WERI-Rb-1 (cell line): ENCODE results near the gene FAM177A1.
"Not testable (repeated sequence)": the region's sequence is repeated elsewhere in the genome, so short reads cannot be mapped to it uniquely, and the experiment has no call there.

ENCODE experiments used
- DNase-seq: peaks from one replicate; pipeline ENCODE4 v3.0.0-alpha.2; 2020
- H3K27ac ChIP-seq: fragments of 250-450 bp; sonication (Bioruptor Pico); 2 replicates; pipeline ENCODE4 v1.5.1; 2020; ENCODE audit warnings: mild to moderate bottlenecking, moderate library complexity
- H3K27me3 ChIP-seq: fragments of 250-450 bp; sonication (Bioruptor Pico); 2 replicates; pipeline ENCODE4 v1.5.1; 2021; ENCODE audit warnings: mild to moderate bottlenecking, low read depth, moderate library complexity; ENCODE audit not compliant: insufficient read depth, severe bottlenecking
- H3K36me3 ChIP-seq: fragments of 250-450 bp; sonication (Bioruptor Pico); 2 replicates; pipeline ENCODE4 v1.5.1; 2020; ENCODE audit warnings: mild to moderate bottlenecking, moderate library complexity
- H3K4me3 ChIP-seq: 2 replicates; pipeline ENCODE4 v1.5.1; 2011; ENCODE audit warnings: low read depth, mild to moderate bottlenecking, control low read depth, low read length
- H3K9me3 ChIP-seq: fragments of 250-450 bp; sonication (Bioruptor Pico); 2 replicates; pipeline ENCODE4 v1.5.1; 2021; ENCODE audit warnings: mild to moderate bottlenecking, moderate library complexity; ENCODE audit not compliant: severe bottlenecking
- TF ChIP-seq, protein P1 (sequence below): IDR thresholded peaks from 2 replicates; pipeline ENCODE4 v1.5.1; 2011; ENCODE audit warnings: low read depth, mild to moderate bottlenecking, control low read depth, inconsistent platforms, low read length

Gene FAM177A1

GRCh38 chr14:35083530-35084150, 37.6 kb downstream of the FAM177A1 start:
- Histone ChIP-seq H3K36me3 (peaks cover 41% of the 10 kb centered on the region), H3K9me3 (no peaks in the 10 kb centered on the region), H3K27ac (no peak overlapping the region), H3K4me3 (no peak overlapping the region), H3K27me3 (no peaks in the 10 kb centered on the region)
- no peak for DNase-seq
- TF ChIP-seq, protein P1, sequence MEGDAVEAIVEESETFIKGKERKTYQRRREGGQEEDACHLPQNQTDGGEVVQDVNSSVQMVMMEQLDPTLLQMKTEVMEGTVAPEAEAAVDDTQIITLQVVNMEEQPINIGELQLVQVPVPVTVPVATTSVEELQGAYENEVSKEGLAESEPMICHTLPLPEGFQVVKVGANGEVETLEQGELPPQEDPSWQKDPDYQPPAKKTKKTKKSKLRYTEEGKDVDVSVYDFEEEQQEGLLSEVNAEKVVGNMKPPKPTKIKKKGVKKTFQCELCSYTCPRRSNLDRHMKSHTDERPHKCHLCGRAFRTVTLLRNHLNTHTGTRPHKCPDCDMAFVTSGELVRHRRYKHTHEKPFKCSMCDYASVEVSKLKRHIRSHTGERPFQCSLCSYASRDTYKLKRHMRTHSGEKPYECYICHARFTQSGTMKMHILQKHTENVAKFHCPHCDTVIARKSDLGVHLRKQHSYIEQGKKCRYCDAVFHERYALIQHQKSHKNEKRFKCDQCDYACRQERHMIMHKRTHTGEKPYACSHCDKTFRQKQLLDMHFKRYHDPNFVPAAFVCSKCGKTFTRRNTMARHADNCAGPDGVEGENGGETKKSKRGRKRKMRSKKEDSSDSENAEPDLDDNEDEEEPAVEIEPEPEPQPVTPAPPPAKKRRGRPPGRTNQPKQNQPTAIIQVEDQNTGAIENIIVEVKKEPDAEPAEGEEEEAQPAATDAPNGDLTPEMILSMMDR = no peak

DNA sequence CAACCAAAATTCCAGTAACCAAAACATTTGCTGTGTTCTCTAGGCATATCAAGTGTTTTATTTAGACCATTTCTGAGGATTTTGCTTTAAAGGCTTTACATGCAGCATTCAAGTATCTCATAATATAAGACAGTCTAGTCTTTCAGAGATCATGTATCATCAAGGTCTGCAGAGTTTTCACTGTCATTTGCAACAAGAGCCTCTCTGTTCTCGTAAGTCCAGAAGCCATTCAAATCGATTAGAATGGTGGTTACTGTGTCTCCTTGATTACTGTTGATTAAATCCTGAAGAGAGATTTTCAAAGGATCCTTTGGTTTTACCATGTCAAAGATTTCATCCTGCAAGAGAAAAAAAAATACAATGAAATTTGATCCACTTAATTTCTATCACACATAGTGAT, 39.4 kb downstream of the FAM177A1 start:
- H3K4me3 ChIP-seq = no peak overlapping the region
- TF ChIP-seq, protein P1 = no peak
- H3K27ac ChIP-seq = no peak overlapping the region
- H3K9me3 ChIP-seq = no peaks in the 10 kb centered on the region
- no peaks in the 10 kb centered on the region for H3K27me3 ChIP-seq
- H3K36me3 ChIP-seq = peaks cover 35% of the 10 kb centered on the region
- no peak for DNase-seq

GRCh38 chr14:35088514-35088913, 42.4 kb downstream of the FAM177A1 start:
- H3K36me3 ChIP-seq = peaks cover 46% of the 10 kb centered on the region
- H3K27ac ChIP-seq = no peak overlapping the region
- no peaks in the 10 kb centered on the region for H3K9me3 ChIP-seq
- no peak overlapping the region for H3K4me3 ChIP-seq
- DNase-seq = no peak
- TF ChIP-seq, protein P1 = no peak
- H3K27me3 ChIP-seq = no peaks in the 10 kb centered on the region

DNA sequence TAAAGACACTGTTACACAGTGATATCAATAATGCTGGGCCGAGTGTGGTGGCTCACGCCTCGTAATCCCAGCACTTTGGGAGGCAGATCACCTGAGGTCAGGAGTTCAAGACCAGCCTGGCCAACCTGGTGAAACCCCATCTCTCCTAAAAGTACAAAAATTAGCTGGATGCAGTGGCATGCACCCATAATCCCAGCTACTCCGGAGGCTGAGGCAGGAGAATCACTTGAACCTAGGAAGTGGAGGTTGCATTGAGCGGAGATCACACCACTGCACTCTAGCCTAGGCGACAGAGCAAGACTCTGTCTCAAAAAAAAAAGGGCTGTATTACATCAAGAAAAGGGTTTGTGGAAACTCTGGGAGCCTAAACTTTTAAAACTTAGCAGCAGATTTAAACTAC, 48.6 kb downstream of the FAM177A1 start:
- H3K9me3 ChIP-seq, H3K4me3 ChIP-seq, H3K27ac ChIP-seq, H3K27me3 ChIP-seq, DNase-seq: not testable (repeated sequence)
- peaks cover 34% of the 10 kb centered on the region for H3K36me3 ChIP-seq

DNA sequence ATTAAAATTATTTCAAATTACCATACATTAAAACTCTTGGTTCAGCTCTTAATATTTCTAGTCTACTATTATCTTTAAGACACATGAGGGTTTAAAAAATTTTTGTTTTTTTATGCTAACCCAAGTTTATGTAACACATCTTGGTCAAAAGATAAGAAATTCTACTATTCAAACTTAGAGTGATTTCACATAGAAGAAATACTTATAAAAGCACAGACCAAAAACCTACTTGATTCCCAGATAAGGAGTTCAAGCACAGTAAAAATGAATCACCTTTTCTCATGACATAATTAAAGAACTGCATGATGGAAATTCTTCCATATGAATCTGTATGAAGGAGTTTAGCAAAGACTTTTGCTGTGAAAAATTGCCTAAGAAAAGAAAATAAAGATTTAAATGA, 61.8 kb downstream of the FAM177A1 start:
- no peak overlapping the region for H3K27ac ChIP-seq
- DNase-seq = no peak
- TF ChIP-seq, protein P1 = no peak
- H3K27me3 ChIP-seq = no peaks in the 10 kb centered on the region
- H3K36me3 ChIP-seq = peaks cover 49% of the 10 kb centered on the region
- no peak overlapping the region for H3K4me3 ChIP-seq
- H3K9me3 ChIP-seq = no peaks in the 10 kb centered on the region

DNA sequence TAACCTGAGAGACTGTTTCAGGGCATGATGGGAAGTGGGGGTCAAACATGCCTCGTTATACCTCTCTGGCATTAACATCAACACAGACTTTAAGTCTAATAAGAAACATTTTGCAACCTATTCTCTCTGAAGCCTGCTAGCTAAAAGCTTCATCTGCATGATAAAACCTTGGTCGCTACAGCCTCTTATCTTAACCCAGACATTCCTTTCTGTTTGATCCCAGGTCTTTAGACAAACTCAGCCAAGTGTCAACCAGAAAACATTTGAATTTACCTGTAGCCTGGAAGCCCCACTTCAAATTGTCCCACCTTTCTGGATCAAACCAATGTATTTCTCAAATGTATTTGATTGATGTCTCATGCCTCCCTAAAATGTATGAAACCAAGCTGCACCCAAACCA, 66.6 kb downstream of the FAM177A1 start:
- no peak for DNase-seq
- Histone ChIP-seq H3K36me3 (peaks cover 47% of the 10 kb centered on the region), H3K27ac (no peak overlapping the region), H3K4me3 (no peak overlapping the region), H3K9me3 (no peaks in the 10 kb centered on the region), H3K27me3 (no peaks in the 10 kb centered on the region)
- TF ChIP-seq, protein P1 = no peak
